HG02943 (cell line): ENCODE data around the gene OR51B5.
"Not testable (repeated sequence)": the region's sequence is repeated elsewhere in the genome, so short reads cannot be mapped to it uniquely, and the experiment has no call there.

Source experiments
- ATAC-seq: cut with Tn5 transposase; IDR thresholded peaks from one replicate; pipeline ENCODE4 v1.9.1; 2021; ENCODE audit warnings: mild to moderate bottlenecking, low read depth, moderate library complexity; ENCODE audit not compliant: unreplicated experiment

The OR51B5 gene, protein sequence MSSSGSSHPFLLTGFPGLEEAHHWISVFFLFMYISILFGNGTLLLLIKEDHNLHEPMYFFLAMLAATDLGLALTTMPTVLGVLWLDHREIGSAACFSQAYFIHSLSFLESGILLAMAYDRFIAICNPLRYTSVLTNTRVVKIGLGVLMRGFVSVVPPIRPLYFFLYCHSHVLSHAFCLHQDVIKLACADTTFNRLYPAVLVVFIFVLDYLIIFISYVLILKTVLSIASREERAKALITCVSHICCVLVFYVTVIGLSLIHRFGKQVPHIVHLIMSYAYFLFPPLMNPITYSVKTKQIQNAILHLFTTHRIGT

DNA sequence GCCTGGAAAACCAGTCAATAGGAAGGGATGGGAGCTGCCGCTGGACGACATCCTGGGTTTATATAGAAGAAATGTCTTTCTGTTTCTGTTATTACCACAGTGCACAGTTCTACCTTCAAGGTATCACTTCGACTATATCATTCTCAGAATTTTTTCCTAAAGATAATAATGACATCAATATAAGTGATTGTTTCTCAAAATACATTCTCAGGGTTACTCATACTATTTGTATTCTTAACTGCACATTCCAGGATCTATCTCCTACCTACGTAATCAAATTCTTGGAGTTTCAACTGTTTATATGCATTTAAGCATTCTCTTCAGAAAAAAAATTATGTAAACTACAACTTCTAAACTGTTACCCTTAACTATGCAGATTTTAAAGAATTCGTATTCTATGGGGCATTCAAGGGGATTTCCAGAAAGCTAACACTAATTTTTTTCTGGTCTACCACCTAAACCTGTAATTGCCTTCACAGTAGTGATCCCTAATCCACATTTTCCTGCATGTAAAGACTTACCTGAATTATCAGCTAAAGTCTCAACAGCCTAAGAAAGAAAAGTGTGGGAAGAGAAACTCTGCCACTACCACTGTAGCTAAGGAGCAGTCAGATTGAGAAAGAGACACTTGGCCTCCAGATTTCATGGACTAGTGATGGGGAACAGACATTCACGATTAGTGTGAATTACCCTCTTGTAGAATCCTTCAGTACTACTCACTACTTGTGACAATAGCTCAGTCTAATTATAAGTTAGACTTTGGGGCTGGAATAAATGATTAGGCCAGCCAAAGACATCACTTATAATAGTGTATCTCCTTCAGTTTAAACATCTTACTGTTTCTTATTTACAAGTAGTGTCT is at the start of gene OR51B5:
OR51B5 (minus strand) TSS at position 51 of the 862 bp plus-strand sequence; CDS start at position 51, 0 bp downstream.
- ATAC-seq: no peak

DNA sequence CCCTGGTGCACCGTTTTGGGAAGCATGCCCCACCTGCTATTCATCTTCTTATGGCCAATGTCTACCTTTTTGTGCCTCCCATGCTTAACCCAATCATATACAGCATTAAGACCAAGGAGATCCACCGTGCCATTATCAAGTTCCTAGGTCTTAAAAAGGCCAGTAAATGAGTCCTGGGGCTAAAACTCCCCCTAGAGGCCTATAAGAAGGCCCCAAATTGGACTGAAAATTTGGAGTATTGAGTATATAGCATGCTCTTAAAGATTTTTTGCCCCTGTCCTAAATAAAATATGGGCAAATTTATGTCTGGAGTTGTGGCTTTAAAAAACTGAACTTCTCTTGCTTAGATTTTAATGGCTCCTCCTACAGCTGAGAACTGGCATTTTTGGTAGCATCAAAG is 46.9 kb upstream of the OR51B5 start:
- no peak for ATAC-seq

DNA sequence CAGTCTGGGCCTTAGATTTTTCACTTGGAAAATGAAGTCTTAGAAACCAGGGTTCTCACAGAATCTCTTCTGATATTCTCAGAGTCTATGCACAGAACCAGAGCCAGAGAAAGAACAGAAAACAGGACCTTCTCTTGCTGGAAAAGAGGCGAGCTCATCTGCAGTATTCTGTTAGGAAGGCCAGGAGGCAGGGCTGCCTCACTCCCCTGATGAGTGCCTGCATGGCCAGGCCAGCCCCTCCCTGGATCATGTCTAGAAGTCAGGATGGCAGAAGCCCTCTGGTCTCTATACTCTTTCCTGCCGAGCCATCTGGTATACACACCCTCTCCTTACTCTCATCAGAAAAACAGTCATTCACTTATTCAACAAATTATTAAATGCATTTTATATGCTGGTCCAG is 41.0 kb upstream of the OR51B5 start:
- ATAC-seq: no peak

DNA sequence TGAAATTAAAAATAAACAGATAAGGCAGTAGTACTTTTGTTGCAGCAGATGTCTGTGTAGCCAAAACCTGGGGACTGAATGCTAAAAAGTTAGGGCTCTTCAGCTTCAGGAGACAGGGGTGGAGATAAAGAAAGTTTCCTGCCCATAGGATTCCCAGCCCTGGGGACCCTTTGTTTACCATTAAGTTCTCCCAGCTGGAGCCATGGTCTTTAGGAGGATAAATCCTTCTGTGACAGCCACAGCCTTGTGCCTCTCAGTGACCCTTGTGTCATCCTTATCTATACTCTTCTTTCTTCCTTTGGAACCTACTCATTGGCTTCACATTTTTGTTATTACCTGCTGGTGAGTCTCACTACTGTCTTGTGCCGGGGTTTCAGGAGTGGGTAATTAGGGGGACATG is 40.3 kb upstream of the OR51B5 start, which contains the start of gene OR51M1:
OR51M1 (plus strand) TSS at position 237 of the 400 bp plus-strand sequence. CDS start 5,587 bp downstream, outside the sequence.
- ATAC-seq: no peak

DNA sequence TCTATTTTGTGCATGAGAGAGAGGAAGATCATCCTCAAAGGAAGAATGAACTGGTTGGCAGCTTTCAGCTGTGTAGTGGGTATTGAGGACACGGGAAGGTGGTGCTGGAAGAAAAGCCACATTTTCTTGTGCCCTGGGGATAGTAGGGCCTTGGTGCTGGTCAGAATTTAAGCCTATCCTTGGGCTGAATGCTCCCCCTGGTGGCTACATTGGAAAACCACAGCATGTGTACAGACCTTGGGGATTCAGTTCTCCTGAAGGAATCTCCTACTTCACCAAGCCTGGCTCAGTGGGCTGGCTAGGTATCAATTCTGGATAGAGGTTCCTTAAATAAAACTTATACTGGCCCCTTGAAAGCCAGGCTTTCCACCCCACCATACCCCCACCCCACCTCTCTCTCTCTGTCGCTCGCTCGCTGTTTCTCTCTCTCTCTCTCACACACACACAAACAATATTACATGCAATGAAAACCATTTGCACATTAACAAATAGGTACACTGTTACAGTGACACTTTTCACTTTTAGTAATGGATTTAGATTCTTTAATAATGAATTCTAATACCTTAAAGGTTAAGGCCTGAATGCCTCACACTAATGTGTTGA is 37.5 kb upstream of the OR51B5 start:
- ATAC-seq: peak; percentile 96

DNA sequence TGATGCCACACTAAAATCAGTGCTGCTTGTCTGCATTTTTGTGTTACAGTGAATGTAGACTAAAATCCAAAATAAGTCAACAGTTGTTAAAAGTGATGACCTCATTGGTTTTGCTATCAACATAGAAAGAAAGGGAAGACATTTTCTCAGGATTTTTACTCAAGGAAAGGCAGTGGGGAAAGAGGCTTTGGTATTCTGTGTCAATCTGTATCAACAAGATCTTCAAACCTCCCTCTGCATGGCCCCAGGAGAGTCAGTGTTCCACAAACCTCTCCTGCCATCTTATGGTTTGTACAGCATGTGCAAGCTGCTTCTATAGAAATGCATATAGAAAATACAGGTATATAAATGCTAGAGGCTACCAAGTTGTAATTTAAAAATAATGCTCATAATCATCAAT is 26.5 kb upstream of the OR51B5 start:
- ATAC-seq: no peak

DNA sequence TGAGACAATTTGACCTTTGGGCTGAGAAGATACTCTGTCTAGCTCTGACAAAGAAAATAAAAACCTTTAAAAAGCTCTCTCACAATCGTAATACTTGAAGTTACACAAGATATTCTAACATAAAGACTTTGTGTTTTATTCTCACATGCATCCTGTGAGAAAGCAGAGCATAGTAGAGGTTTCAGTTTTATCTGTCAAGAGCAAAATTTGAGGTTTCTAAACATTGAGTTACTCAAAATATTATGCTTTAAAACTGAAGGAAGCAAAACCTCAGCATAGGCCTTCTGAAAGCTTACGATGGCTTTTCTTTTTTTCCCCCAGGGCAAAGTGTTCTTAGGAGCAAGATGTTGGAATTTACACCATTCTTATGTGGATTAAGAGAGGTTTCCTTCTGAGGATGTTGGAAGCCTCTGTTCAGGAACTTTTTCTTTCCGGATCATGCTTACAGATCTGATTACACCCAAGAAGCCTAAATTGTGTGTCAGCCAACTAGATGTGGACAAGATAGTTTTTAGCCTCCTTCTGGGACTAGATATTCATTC is 25.2 kb upstream of the OR51B5 start:
- ATAC-seq: no peak

DNA sequence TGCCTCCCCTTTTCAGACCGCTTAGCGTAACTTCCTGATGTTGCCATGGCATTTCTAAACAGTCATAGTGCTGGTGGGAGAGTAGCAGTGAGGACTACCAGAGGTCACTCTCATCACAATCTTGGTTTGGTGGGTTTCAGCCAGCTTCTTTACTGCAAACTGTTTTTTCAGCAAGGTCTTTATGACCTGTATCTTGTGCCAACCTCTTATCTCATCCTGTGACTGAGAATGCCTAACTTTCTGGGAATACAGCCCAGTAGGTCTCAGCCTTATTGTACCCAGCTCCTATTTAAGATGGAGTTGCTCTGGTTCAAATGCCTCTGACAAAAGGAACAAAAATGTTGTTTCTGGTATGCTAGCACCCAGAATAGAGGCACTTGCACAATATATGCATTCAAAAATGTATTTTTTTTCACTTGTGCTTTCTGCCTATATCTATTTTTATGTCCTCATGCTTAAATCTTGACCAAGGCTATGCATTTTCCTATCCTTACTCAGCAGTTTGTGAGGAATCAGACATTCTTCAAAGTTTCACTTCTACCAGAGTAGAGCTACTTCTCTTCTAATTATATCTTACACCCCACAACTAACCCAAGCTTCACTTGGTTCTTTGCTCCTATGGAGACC is 24.2 kb upstream of the OR51B5 start:
- ATAC-seq: no peak

DNA sequence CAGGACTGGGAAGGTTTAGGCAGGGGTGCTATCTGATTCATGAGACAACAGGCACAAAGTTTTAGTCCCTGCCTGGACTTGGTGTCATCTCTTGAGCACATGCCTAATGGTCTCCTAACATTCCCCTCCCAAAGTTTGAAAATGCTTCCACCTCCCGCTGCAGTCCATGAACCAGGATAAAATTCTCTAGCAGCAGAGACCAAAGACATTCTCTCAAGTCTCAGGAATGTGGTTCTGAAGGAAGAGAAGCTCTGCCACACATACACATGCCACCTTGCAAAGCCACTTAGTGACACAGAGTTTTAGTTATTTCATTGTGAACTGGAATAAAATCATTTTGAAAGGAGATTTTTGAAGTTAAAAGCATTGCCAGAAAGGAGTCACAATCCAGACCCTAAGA is 23.5 kb upstream of the OR51B5 start:
- no peak for ATAC-seq

DNA sequence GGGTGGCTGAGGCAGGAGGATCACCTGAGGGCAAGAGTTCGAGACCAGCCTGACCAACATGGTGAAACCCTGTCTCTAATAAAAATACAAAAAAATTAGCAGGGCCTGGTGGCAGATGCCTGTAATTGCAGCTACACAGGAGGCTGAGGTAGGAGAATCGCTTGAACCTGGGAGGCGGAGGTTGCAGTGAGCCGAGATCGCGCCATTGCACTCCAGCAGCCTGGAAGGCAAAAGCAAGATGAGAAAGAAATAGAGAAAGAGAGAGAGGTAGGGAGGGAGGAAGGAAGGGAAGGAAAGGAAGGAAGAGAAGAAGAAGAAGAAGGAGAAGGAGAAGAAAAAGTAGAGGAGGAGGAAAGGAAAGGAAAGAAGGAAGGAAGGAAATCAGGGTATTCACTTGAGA is 23.0 kb upstream of the OR51B5 start:
- ATAC-seq: not testable (repeated sequence)

DNA sequence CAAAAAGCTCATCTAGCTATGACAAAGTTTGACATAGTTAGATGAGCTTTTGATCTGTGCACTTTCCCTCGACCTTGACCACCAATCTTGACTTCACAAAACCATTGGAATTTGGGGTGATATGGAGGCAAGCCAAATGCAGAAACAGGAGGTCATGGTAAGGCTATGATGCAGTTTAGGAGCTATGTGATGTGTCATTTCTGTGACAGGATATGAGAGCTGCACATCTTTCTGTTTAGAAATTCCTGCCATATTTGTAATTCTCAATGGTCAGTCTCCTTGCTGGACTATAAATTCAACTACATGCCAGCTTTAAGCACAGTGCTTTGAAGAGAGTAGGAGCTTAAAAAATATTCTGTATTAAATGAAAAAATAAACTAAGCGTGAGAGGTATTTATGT is 20.9 kb upstream of the OR51B5 start:
- no peak for ATAC-seq

DNA sequence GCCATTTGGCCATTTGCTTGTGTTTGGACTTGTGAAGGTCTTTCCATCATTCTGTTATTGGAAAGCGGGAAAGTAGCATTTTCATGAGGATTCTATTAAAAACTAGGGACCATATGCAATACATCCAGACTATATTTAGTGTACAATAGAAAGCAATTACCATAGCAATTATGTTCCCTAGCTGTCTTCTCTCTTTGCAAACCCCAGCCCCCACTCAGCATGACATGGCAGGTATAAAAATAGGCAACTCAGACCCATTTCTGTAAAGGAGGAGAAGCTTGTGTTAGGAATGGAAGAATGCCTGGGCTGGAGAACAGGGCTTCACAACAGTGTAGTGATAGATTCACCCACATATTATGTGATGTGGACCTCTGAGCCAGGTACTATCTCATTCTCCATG is 20.4 kb upstream of the OR51B5 start:
- ATAC-seq: no peak

DNA sequence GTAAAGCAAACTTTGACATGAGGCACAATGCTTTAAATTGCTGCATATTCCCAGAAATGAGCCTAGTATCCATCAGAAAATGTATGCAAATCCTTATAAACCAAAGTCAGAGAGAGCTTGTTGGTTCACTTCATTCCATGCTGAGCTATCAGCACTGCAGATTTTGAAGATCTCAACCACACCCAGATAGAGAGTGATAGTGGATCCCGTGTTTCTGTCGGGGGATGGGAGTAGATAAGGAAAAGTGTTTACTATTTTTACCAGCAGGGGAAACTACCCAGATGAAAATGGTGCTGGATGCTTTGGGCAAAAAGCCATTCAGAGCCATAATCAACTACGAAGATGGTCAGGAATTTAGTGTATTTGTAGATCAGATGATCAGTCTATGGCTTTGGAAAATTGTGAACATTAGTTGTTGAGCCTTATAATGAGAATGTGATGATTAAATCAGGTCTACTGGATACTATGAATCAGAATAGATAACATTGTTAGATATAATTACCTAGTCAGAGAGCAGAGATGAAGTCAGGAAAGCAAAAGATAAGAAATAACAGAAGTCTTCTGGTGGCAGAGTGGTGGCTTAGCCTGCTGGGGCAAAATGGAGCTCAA is 18.8 kb upstream of the OR51B5 start:
- ATAC-seq: no peak

DNA sequence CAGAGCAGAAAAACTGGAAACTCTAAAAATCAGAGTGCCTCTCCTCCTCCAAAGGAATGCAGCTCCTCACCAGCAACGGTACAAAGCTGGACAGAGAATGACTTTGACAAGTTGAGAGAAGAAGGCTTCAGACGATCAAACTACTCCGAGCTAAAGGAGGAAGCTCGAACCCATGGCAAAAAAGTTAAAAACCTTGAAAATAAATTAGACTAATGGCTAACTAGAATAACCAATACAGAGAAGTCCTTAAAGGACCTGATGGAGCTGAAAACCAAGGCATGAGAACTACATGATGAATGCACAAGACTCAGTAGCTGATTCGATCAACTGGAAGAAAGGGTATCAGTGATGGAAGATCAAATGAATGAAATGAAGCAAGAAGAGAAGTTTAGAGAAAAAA is 12.7 kb upstream of the OR51B5 start:
- not testable (repeated sequence) for ATAC-seq

DNA sequence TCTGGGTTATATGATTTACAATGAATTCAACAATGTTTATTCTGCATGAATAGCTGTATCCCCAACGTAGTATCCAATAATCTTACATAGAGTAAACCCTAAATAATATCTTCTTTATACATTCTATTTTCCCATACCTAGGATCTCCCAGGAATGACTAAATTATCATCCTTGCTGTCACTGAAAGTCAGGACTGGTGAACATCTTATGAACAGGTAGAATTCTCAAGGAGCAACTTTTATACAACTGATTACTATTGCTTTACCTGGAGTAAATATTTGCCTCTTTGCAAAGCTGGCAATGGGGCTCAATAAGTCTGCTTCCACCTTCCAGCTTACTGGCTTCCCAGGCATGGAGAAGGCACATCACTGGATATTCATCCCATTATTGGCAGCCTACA is 7.9 kb upstream of the OR51B5 start, which contains the start of gene OR51B6:
OR51B6 (plus strand) TSS at position 301 of the 400 bp plus-strand sequence; CDS start at position 301, 0 bp downstream.
- ATAC-seq: no peak

DNA sequence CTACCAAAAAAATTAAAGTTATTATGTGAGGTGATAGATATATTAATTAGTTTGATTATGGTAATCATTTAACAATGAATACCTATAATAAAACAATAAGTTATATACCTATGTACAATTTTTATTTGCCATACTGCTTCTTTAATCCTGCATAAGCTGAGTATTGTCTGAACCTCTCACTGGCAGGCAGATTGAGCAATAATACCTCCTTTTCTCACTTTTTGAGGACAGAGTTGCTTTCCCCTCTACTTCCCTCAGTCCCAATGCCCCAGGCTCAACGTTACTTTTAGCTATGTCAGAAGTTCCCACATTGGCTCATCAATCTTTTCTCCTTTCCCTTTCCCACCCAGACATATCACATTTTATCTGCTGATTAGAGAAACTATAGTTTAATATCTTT is 6.2 kb upstream of the OR51B5 start:
- ATAC-seq: no peak

DNA sequence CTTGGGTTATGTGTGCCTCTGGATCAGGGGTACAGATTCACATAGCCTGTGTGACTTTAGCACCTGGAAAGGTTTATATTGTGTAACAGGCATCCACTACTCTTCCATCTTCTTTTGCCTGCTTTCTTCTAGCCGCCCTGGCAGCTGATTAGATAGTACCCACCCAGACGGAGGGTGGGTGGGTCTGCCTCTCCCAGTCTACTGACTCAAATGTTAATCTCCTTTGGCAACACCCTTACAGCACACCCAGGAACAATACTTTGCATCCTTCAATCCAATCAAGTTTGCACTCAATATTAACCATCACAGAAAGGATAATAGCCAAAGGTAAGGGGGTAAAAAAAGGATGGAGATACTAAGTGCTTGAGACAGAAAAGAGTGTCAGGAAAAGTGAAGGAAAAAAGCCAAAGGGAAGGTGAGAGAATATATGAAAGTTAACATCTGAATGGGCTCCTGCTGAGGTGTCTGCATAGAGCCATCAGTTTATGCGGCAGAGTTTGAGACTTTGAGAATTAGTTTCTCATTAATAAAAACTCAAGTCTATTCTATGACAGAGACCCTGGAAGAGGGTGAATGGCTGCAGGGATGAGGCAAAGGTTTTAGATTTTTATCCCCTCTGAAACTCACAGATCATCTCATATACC is 5.3 kb upstream of the OR51B5 start:
- ATAC-seq: no peak

DNA sequence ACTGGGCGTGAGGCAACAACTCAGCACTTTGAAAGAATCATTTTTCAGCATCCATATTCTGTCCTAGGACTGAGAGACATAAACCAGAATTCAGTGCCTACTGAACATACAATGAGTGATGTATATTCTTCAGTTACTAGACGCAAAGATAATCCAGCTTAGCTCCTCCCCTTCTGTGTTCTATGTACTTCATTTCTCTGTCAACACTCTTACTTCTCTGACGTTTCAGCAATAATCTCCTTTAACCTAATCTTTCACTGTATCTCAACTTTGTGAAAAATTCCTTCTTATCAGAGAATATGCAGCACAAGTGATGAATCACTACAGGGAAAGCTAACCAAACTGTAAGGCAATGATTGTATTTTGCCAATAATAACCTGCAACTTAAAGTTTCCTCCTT is 2.5 kb upstream of the OR51B5 start:
- ATAC-seq: no peak

DNA sequence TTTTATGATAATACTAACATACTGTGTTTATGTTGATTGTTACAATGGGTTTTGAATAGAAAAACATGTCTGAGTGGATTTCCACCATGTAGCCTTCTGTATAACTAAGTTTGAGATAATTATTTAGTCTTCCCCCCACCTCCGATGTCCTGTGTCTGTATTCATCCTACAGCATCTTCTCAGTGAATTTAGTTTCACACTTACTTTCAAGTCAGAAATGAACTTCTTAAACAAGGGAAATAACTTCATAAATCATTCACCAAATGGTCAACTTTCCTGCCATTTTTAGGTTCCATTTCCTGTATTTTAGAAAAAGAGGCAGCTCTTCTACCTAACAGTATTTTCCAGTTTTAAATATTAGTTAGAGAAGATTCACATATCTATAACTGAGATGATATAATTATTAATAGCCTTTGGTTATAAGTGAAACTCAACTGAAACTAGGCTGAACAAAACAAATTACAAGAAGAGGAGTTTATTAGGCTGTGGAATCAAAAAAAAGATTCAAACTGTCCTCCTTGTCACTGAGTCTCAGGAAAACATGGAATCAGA is 3.5 kb downstream of the OR51B5 start:
- ATAC-seq: peak; percentile 81
